Thymus (tissue), 11 donors: ENCODE data around the gene CUEDC1. TPM values are rescaled to one million over a fixed set of nuclear protein-coding genes. Genes with fewer than 3 reads are reported as not detected.

ENCODE experiments used
- DNase-seq, 9 donors: peaks; one replicate each; pipeline ENCODE4 v3.0.0-alpha.2; 2013; ENCODE audit warnings: low spot score in 9 of 9, low read depth in 6 of 9, missing footprints in 1 of 9
- H3K27ac ChIP-seq, 2 donors: one replicate each; pipeline ENCODE4 v1.5.1; 2013; ENCODE audit warnings: control low read depth in 1 of 2, low read depth in 1 of 2, low read length in 1 of 2, mild to moderate bottlenecking in 1 of 2, moderate library complexity in 1 of 2
- H3K27me3 ChIP-seq, 2 donors: one replicate each; pipeline ENCODE4 v1.5.1; 2013; ENCODE audit warnings: low read length in 1 of 2; ENCODE audit not compliant: control insufficient read depth in 2 of 2, insufficient read depth in 1 of 2
- H3K36me3 ChIP-seq, 2 donors: one replicate each; pipeline ENCODE4 v1.5.1; 2013; ENCODE audit warnings: low read length in 1 of 2, mild to moderate bottlenecking in 1 of 2, moderate library complexity in 1 of 2; ENCODE audit not compliant: control insufficient read depth in 2 of 2, insufficient read depth in 2 of 2
- H3K4me1 ChIP-seq, 2 donors: one replicate each; pipeline ENCODE4 v1.5.1; 2013; ENCODE audit warnings: low read length in 2 of 2; ENCODE audit not compliant: control insufficient read depth in 2 of 2, insufficient read depth in 2 of 2
- H3K4me3 ChIP-seq, 2 donors: one replicate each; pipeline ENCODE4 v1.5.1; 2013; ENCODE audit warnings: low read length in 2 of 2, control low read depth in 1 of 2, mild to moderate bottlenecking in 1 of 2
- H3K9me3 ChIP-seq, 2 donors: one replicate each; pipeline ENCODE4 v1.5.1; 2013; ENCODE audit warnings: low read length in 1 of 2, mild to moderate bottlenecking in 1 of 2; ENCODE audit not compliant: control insufficient read depth in 2 of 2, insufficient read depth in 1 of 2
- WGBS: extraction: QIAGEN DNeasy Blood & Tissue Kit; methylation state at CpG from one replicate; pipeline ENCODE4 v1.1.7; 2013; 5-methylcytosine and 5-hydroxymethylcytosine counted together
- polyA plus RNA-seq: library from polyadenylated mRNA; stranded (reverse); fragments of 200-250 nt; gene quantifications from one replicate; pipeline ENCODE4 v1.2.3, GENCODE V29; 2013
- total RNA-seq: library from RNA; stranded (reverse); fragments of 120-200 nt; gene quantifications from one replicate; pipeline ENCODE4 v1.2.4, GENCODE V29; 2013
- donor health status: healthy.

Gene CUEDC1
- total and polyA plus RNA-seq, 2 donors, result 3.1 to 19.3 TPM

DNA sequence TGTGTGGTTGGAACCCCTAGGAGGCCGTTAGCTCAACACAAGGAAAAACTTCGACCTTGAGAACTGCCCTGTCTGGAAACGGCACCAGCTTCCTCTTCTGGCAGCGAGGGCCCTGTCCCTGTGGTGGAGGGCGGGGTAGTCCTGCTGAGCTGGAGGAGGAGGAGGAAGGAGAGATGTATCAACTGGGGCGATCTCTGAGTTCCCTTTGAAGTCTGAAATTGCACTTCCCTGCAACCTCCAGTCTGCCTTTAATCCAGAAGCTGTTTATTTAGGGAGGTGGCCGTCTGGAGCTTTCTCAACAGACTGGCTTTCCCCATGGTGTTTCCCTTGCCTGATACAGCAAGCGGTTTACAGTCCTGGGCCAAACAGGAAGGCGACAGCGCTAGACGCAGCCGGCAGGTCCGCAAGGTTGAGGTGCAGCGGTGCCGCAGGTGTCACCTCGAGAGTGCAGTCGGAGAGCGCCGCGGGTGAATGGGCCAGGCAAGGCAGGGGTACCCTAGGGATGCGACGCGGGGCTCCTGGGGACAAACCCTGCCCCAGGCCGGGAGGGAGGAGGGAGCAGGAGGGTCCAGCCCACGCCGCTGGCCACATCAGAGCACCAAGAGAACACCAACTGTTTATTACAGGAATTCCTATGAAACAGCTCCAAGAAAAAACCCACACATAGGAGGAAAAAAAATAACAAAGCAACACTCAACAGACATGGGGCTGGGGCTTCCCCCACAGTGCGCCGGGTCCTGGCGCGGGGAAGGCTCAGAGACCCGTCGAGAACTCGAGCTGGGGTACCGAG lies 94.0 kb downstream of the CUEDC1 start:
- 2% methylated on average over 34 of the region's 34 CpGs for WGBS
- peak overlapping the region; percentile 12 to 39 for H3K4me3 ChIP-seq
- DNase-seq, result peak in 3 of 9 donors; percentile 31 to 64 (median 33)

DNA sequence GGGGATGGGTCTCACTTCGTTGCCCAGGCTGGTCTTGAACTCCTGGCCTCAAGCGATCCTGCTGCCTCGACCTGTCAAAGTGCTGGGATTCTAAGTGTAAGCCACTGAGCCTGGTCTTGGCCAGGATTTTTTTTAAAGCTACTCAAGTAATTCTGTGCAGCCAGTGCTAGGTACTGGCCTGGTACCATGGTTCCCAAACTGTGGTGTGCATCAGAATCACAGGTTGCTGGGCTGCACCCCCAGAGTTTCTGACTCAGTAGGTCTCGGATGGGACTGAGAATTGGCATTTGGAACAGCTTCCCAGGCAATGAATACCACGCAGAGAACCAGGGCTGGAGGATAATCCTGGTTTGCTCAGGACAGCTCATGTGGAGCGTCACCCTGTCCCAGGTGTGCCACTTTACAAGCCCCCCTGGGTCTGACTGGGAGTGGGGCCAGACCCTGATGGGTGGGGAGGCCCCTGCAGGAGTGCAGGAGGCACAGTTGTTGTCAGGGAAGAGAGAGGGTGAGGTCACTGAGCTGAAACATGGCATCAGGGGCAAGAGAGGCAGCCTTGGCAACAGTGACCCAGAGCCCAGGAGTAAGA lies 94.7 kb downstream of the CUEDC1 start:
- Histone ChIP-seq H3K27ac (peak overlapping the region; percentile 44 to 48), H3K36me3 (no peaks in the 10 kb centered on the region), H3K4me1 (peaks cover 13 to 36% of the 10 kb centered on the region in 2 donors), H3K4me3 (no peak overlapping the region), H3K9me3 (no peaks in the 10 kb centered on the region), H3K27me3 (peaks cover 19 to 41% of the 10 kb centered on the region in 2 donors)
- WGBS, result 91% methylated on average over 6 of the region's 6 CpGs
- no peak for DNase-seq

More for the DNA sequence above, 94.0 kb downstream of the CUEDC1 start:
- H3K36me3 ChIP-seq, result no peaks in the 10 kb centered on the region
- H3K27ac ChIP-seq, result peak overlapping the region; percentile 44 to 76
- peaks cover 19 to 41% of the 10 kb centered on the region in 2 donors for H3K27me3 ChIP-seq
- H3K9me3 ChIP-seq, result no peaks in the 10 kb centered on the region
- peaks cover 13 to 37% of the 10 kb centered on the region in 2 donors for H3K4me1 ChIP-seq

DNA sequence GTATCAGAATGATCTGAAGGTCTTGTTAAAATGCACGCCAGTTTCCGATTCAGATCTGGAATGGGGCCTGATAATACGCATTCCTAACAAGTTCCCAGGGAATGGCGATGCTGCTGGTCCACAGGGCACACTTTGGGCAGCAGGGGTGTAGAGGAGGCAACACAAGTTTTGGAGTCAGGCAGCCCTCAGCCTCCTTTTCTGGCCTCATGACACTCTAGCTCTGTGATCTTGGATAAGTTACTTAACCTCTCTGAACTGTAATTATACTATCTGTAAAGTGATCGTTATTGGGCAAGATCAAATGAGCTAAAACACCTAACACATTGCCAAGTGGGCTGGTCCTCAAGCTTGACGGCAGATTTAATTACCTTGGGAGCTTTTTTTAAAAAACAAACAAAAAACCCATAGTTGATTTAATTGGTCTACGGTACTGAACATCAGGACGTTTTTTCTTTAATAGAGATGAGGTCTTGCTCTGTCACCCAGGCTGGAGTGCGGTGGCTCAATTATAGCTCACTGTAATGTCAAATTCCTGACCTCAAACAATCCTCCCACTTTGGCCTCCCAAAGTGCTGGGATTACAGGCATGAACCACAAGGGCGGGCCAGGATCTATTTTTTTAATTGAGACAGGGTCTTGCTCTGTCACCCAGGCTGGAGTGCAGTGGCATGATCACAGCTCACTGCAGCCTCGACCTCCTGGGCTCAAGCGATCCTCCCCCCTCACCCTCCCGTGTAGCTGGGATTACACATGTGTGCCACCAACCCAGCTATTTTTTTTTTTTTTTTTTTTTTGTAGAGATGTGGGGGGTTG lies 95.4 kb downstream of the CUEDC1 start:
- 83% methylated on average over 13 of the region's 13 CpGs for WGBS
- Histone ChIP-seq H3K27ac (no peak overlapping the region), H3K27me3 (peaks cover 19 to 41% of the 10 kb centered on the region in 2 donors), H3K4me1 (peaks cover 13 to 39% of the 10 kb centered on the region in 2 donors), H3K9me3 (no peaks in the 10 kb centered on the region), H3K4me3 (no peak overlapping the region), H3K36me3 (no peaks in the 10 kb centered on the region)
- DNase-seq, result no peak

DNA sequence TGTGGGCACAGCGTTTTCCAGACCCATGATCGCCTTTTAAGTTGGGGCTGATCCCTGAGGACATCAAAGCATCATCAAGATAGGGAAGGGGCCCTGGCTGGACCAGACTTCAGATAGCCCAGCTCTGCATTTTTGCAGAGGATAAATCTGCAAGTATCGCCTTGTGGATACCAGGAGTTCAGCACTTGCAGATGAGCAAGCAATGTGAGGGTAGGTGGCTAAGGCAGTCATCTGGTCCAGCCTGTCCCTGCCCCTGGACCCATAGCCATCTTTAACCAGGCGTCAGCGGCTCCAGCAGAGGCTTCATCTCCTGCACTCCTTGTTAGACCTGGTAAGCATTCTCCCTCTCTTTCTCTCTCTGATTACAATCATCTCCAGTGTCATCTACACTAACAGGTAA lies 96.4 kb downstream of the CUEDC1 start:
- H3K27me3 ChIP-seq, result peaks cover 19 to 41% of the 10 kb centered on the region in 2 donors
- WGBS, result 97% methylated on average over 5 of the region's 5 CpGs
- no peak overlapping the region for H3K27ac ChIP-seq
- H3K36me3 ChIP-seq, result no peaks in the 10 kb centered on the region
- H3K4me3 ChIP-seq, result no peak overlapping the region
- peaks cover 13 to 39% of the 10 kb centered on the region in 2 donors for H3K4me1 ChIP-seq
- no peak for DNase-seq
- H3K9me3 ChIP-seq, result no peaks in the 10 kb centered on the region

DNA sequence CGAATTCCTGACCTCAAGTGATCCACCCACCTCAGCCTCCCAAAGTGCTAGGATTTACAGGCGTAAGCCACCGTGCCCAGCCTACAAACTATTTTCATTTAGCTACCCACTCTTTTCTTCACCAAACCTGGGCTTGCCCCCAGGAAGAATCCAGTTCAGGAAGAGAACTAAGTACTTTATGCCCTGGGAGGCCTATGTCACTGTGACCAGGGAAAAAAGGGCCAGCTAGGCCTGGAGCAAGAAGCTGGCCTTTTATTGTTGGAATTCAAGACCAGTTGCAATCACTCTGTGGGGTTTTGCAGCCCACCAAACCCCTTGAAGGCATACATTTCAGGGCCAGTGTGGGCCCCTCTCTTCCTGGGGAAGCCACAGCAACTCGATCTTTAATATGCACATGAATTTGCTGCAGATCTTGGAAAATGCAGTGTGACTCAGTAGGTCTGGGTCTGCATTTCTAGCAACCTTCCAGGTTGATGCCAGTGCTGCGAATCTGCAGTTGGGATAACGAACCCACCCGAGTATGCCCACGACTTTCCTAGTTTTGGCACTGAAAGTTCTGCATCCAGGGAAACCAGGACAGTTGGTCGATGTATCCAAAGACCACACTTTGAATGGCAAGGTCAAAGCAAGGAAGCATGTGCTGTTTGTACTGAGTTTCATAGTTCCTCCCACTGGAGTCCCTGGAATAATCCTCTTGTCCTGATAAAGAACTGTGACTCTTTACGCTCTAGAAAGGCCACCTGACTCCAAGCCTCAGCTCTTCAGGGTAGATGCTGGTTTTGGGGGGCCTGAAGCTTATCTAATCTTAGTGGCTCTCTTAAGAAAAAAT lies 98.2 kb downstream of the CUEDC1 start:
- Histone ChIP-seq H3K27ac (no peak overlapping the region), H3K9me3 (no peaks in the 10 kb centered on the region), H3K36me3 (no peaks in the 10 kb centered on the region), H3K4me1 (peaks cover 13 to 39% of the 10 kb centered on the region in 2 donors), H3K4me3 (no peak overlapping the region), H3K27me3 (peaks cover 12 to 24% of the 10 kb centered on the region in 2 donors)
- DNase-seq, result no peak
- WGBS, result 91% methylated on average over 10 of the region's 10 CpGs

DNA sequence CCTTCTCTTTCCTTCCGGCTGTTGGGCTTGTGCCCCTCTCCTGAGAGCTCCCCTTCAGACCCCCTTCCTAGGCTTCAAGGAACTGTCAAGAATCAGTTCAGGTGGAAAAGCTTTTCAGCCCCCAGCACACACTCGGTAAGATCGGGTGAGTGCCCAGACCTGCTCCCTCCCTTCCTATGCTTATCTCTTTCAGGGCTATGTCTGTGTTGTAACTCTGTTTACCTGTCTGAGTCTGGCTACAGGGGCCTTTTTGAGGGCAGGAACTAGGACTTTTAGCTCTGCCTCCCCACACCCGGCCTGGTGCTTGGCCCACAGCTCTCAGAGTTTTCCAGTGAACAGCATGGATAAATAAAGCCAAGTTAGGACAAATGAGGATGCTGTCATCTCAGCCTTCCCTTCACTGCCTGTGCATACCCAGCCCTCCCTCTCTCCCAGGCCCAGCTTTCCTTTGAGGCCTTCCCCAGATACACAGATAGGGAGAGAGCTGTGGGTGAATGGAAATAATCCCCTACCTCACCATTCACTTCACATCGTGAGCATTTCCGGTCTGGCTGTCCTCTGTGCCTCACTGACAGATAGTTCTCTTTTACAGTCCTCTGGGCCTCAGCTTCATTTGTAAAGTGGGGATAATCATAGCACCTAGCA lies 99.7 kb downstream of the CUEDC1 start:
- Histone ChIP-seq H3K4me3 (no peak overlapping the region), H3K27me3 (peaks cover under 1 to 9% of the 10 kb centered on the region in 2 donors), H3K36me3 (no peaks in the 10 kb centered on the region), H3K4me1 (peaks cover 4 to 36% of the 10 kb centered on the region in 2 donors), H3K27ac (no peak overlapping the region), H3K9me3 (no peaks in the 10 kb centered on the region)
- 93% methylated on average over 6 of the region's 6 CpGs for WGBS
- DNase-seq, result no peak

DNA sequence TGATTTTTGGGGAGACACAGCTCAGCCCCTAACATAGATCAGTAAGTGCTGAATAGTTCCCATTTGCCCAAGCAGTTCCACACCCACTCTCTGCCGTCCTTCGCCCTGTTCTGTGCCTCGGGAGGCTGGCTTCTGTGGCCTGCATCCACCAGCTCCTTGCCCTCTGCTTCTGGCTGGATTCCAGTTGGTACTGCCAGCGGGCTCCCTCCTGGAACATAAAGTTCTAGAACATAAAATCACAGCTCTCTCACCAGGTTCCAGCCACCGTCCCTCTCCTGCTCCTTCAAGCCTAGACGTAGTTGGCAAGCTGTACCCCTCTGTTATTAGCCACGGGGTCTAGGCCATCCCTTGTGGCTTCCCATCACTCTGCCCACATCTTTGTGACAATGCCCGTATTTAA lies 101.5 kb downstream of the CUEDC1 start:
- 97% methylated on average over 8 of the region's 8 CpGs for WGBS
- no peak for DNase-seq
- H3K4me1 ChIP-seq, result peaks cover 11 to 36% of the 10 kb centered on the region in 2 donors

DNA sequence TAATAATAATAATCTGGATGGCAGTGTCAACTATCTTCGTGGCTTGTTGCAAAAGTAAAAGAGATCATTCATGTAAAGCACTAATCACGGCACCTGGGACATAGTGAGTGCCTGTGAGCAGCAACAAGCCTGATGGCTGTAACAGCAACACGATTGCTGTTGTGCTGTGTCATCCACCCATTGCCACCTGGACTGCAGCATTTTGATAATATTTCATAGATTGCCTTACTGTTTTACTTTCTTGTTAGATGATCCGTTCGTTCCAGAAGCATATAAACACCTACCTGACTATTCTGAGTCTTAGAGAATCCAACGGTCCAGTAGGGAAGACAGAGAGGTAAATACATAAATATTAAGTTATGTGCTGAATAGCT lies 102.3 kb downstream of the CUEDC1 start:
- DNase-seq, result no peak
- Histone ChIP-seq H3K27ac (no peak overlapping the region), H3K4me3 (no peak overlapping the region), H3K27me3 (no peaks in the 10 kb centered on the region), H3K36me3 (peaks cover 0 to 2% of the 10 kb centered on the region in 2 donors), H3K4me1 (peaks cover 11 to 32% of the 10 kb centered on the region in 2 donors), H3K9me3 (peaks cover 0 to 4% of the 10 kb centered on the region in 2 donors)
- WGBS, result 69% methylated on average over 6 of the region's 6 CpGs

More for the DNA sequence above, 101.5 kb downstream of the CUEDC1 start:
- no peaks in the 10 kb centered on the region for H3K27me3 ChIP-seq
- H3K27ac ChIP-seq, result no peak overlapping the region
- H3K4me3 ChIP-seq, result no peak overlapping the region
- peaks cover 0 to 4% of the 10 kb centered on the region in 2 donors for H3K9me3 ChIP-seq
- no peaks in the 10 kb centered on the region for H3K36me3 ChIP-seq
